Measurements from ENCODE around the gene TK2. TPM values are rescaled to one million over a fixed set of nuclear protein-coding genes. Genes with fewer than 3 reads are reported as not detected.

Gene TK2
- polyA plus RNA-seq, 1 experiment: 42.7 TPM

GRCh38 chr16:66523861-66524354 is 26.0 kb downstream of the TK2 start:
- Histone ChIP-seq H3K36me3 (ENCODE audit: control insufficient read depth, insufficient read depth, low read length) (peaks cover 14% of the 10 kb centered on the region), H3K4me3 (ENCODE audit: low read depth, low read length) (no peak overlapping the region), H3K27me3 (ENCODE audit: control insufficient read depth, insufficient read depth, low read length) (no peaks in the 10 kb centered on the region)
- DNase-seq (ENCODE audit: low read depth): no peak
- CTCF ChIA-PET: interaction anchor here (1.1 kb wide), 1 partner anchor 47 kb away, joined by 3 read pairs; no protein-coding TSS in a partner anchor
- POLR2A ChIA-PET: no interaction called here
- TF ChIP-seq CTCF (IDR thresholded peaks at IDR 0.05; ENCODE audit: insufficient read depth, low read depth, low read length): no peak

- no peak for DNase-seq (ENCODE audit: low read depth)
- TF ChIP-seq CTCF (IDR thresholded peaks at IDR 0.05; ENCODE audit: insufficient read depth, low read depth, low read length): no peak
- ChIA-PET CTCF (interaction anchor here (1.1 to 2.9 kb wide), 3 partner anchors 44 to 116 kb away, joined by 3 to 9 read pairs (median 4); no protein-coding TSS in a partner anchor), POLR2A (no interaction called here)
- Histone ChIP-seq H3K4me3 (ENCODE audit: low read depth, low read length) (no peak overlapping the region), H3K27me3 (ENCODE audit: control insufficient read depth, insufficient read depth, low read length) (no peaks in the 10 kb centered on the region), H3K36me3 (ENCODE audit: control insufficient read depth, insufficient read depth, low read length) (peaks cover 13% of the 10 kb centered on the region)
These were observed 26.9 kb downstream of the TK2 start for GRCh38 chr16:66522816-66523590.

GRCh38 chr16:66521951-66522771 is 27.8 kb downstream of the TK2 start:
- H3K36me3 ChIP-seq (ENCODE audit: control insufficient read depth, insufficient read depth, low read length): peaks cover 12% of the 10 kb centered on the region
- no peak overlapping the region for H3K4me3 ChIP-seq (ENCODE audit: low read depth, low read length)
- H3K27me3 ChIP-seq (ENCODE audit: control insufficient read depth, insufficient read depth, low read length): no peaks in the 10 kb centered on the region
- no peak for TF ChIP-seq CTCF (IDR thresholded peaks at IDR 0.05; ENCODE audit: insufficient read depth, low read depth, low read length)
- ChIA-PET POLR2A (no interaction called here), CTCF (interaction anchor here (1.1 to 2.9 kb wide), 3 partner anchors 43 to 115 kb away, joined by 3 to 9 read pairs (median 4); no protein-coding TSS in a partner anchor)
- DNase-seq (ENCODE audit: low read depth): no peak

GRCh38 chr16:66521252-66521713 is 28.6 kb downstream of the TK2 start:
- Histone ChIP-seq H3K27me3 (ENCODE audit: control insufficient read depth, insufficient read depth, low read length) (no peaks in the 10 kb centered on the region), H3K4me3 (ENCODE audit: low read depth, low read length) (no peak overlapping the region), H3K36me3 (ENCODE audit: control insufficient read depth, insufficient read depth, low read length) (peaks cover 10% of the 10 kb centered on the region)
- no peak for TF ChIP-seq CTCF (IDR thresholded peaks at IDR 0.05; ENCODE audit: insufficient read depth, low read depth, low read length)
- CTCF ChIA-PET: interaction anchor here (1.1 to 2.9 kb wide), 2 partner anchors 87 to 115 kb away, joined by 3 to 9 read pairs; no protein-coding TSS in a partner anchor
- DNase-seq (ENCODE audit: low read depth): no peak
- POLR2A ChIA-PET: no interaction called here
